Epithelial cell of esophagus (primary cell): ENCODE results near the gene ANP32E.

Experiments used
- DNase-seq: peaks from one replicate; pipeline ENCODE4 v3.0.0; 2010; ENCODE audit warnings: low read depth
- H3K4me3 ChIP-seq: 2 replicates; pipeline ENCODE4 v1.5.1; 2011; ENCODE audit warnings: mild to moderate bottlenecking, low read length, control low read depth
- CTCF ChIP-seq: IDR thresholded peaks from 2 replicates; pipeline ENCODE4 v1.5.1; 2011; ENCODE audit warnings: low read depth, mild to moderate bottlenecking, low read length, control low read depth, inconsistent platforms; ENCODE audit not compliant: insufficient read depth; ENCODE audit errors: missing control alignments

Gene ANP32E

GRCh38 chr1:150273311-150273710 lies 37.4 kb upstream of the ANP32E start:
- H3K4me3 ChIP-seq, result no peak overlapping the region
- no peak for TF ChIP-seq CTCF
- DNase-seq, result no peak

GRCh38 chr1:150271291-150271959 lies 35.5 kb upstream of the ANP32E start:
- no peak overlapping the region for H3K4me3 ChIP-seq
- DNase-seq, result peak; percentile 32

GRCh38 chr1:150269451-150269850 lies 33.5 kb upstream of the ANP32E start:
- DNase-seq, result no peak
- H3K4me3 ChIP-seq, result peak overlapping the region; percentile 93
- TF ChIP-seq CTCF, result no peak

More at GRCh38 chr1:150271291-150271959, 35.5 kb upstream of the ANP32E start:
- TF ChIP-seq CTCF, result no peak

- H3K4me3 ChIP-seq, result peak within 1 kb of the TSS; percentile 93
- no peak for TF ChIP-seq CTCF
Observed at GRCh38 chr1:150268705-150269403, 32.9 kb upstream of the ANP32E start, which contains the start of gene APH1A. APH1A (minus strand) TSS chr1:150269016; CDS start chr1:150268810, 206 bp downstream.

GRCh38 chr1:150268340-150268704 lies 32.4 kb upstream of the ANP32E start:
- no peak for TF ChIP-seq CTCF
- peak overlapping the region; percentile 93 for H3K4me3 ChIP-seq
- peak; percentile 65 for DNase-seq

More at GRCh38 chr1:150268705-150269403, 32.9 kb upstream of the ANP32E start, which contains the start of gene APH1A:
- peak; percentile 97 for DNase-seq

GRCh38 chr1:150267896-150268295 lies 32.0 kb upstream of the ANP32E start:
- DNase-seq, result no peak
- peak overlapping the region; percentile 93 for H3K4me3 ChIP-seq
- TF ChIP-seq CTCF, result no peak
